GM18511 (cell line): ENCODE results near the gene C16orf46.

Experiments
- ATAC-seq: cut with Tn5 transposase; IDR thresholded peaks from one replicate; pipeline ENCODE4 v1.9.1; 2021; ENCODE audit warnings: mild to moderate bottlenecking, moderate library complexity; ENCODE audit not compliant: unreplicated experiment

C16orf46 gene

GRCh38 chr16:81018496-81018895, 58.5 kb downstream of the C16orf46 start:
- ATAC-seq: no peak

GRCh38 chr16:81014672-81015071, 62.4 kb downstream of the C16orf46 start:
- no peak for ATAC-seq

DNA sequence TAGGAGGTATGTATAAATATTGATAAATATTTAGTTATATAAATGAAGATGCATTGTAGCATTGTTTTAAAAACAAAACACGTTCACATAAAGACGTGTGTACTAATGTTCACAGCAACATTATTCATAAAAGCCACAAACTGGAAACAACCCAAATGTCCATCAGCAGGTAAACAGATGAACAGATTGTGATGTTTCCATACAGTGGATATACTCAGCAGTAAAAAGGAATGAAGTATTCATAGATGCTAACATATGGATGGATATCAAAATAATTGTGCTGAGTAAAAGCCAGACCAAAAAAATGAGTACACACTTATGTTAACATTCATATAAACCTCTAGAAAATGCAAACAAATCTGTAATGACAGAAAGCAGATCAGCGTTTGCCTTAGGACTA, 64.1 kb downstream of the C16orf46 start:
- no peak for ATAC-seq
